ACC112 (cell line): Measurements from ENCODE around the gene ATP2B3.

ENCODE experiments used
- H2AFZ ChIP-seq: fragments of 200-600 bp; sonication (generic); one replicate; pipeline ENCODE4 v1.6.0; 2017; ENCODE audit warnings: antibody characterized with exemption, low read length; ENCODE audit not compliant: unreplicated experiment
- H3K27ac ChIP-seq: fragments of 200-600 bp; sonication (generic); 2 replicates; pipeline ENCODE4 v1.5.1; 2014; ENCODE audit warnings: low read depth, mild to moderate bottlenecking, antibody characterized with exemption, low read length, moderate library complexity
- H3K27me3 ChIP-seq: fragments of 200-600 bp; sonication (generic); 2 replicates; pipeline ENCODE4 v1.6.1; 2014; ENCODE audit warnings: mild to moderate bottlenecking, antibody characterized with exemption, low read length, moderate library complexity, mixed read lengths; ENCODE audit not compliant: insufficient read depth
- H3K36me3 ChIP-seq: fragments of 200-600 bp; sonication (generic); 2 replicates; pipeline ENCODE4 v1.6.1; 2016; ENCODE audit warnings: mild to moderate bottlenecking, antibody characterized with exemption, low read length, moderate library complexity, mixed read lengths; ENCODE audit not compliant: insufficient read depth
- H3K4me1 ChIP-seq: fragments of 200-600 bp; sonication (generic); one replicate; pipeline ENCODE4 v1.6.1; 2016; ENCODE audit warnings: low read length, mixed read lengths; ENCODE audit not compliant: insufficient read depth, unreplicated experiment, control insufficient read depth
- H3K4me3 ChIP-seq: fragments of 200-600 bp; sonication (generic); 2 replicates; pipeline ENCODE4 v1.5.1; 2014; ENCODE audit warnings: mild to moderate bottlenecking, low read depth, low read length
- H3K79me2 ChIP-seq: fragments of 200-600 bp; sonication (generic); one replicate; pipeline ENCODE4 v1.6.0; 2016; ENCODE audit warnings: low read length; ENCODE audit not compliant: control insufficient read depth, unreplicated experiment, insufficient read depth

The ATP2B3 gene

DNA sequence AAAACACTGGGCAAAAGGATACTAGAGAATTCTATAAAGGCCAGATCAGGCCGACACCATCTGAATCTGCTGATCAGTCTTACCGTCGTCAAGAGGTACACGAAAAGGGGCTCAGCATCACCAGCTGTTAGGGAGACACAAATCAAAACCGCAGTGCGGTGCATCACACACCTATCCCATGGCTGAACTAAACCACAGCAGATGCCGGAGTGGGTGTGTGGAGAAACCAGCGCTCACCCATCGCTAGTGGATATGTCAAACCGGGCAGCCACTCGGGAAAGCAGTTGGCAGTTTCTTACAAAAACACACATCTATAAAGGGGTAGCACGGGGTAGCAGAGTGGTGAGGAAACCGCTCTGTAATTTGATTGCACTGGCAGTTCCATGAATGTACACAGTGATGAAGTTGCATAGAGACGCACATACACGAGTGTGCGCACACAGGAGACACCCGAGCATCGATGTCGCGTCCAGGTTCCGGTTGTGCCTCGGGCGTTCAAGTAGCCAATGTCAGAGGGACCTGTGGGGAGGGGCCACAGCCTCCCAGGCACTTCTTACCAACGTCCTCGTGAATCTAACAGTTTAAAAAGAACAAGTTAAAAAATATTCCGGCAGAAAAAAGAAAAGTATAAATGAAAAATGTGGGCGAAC is 104.6 kb downstream of the ATP2B3 start:
- Histone ChIP-seq H2AFZ (no peak overlapping the region), H3K4me1 (no peaks in the 10 kb centered on the region), H3K36me3 (no peaks in the 10 kb centered on the region), H3K27ac (no peak overlapping the region), H3K79me2 (no peaks in the 10 kb centered on the region), H3K4me3 (no peak overlapping the region), H3K27me3 (peaks cover 32% of the 10 kb centered on the region)

DNA sequence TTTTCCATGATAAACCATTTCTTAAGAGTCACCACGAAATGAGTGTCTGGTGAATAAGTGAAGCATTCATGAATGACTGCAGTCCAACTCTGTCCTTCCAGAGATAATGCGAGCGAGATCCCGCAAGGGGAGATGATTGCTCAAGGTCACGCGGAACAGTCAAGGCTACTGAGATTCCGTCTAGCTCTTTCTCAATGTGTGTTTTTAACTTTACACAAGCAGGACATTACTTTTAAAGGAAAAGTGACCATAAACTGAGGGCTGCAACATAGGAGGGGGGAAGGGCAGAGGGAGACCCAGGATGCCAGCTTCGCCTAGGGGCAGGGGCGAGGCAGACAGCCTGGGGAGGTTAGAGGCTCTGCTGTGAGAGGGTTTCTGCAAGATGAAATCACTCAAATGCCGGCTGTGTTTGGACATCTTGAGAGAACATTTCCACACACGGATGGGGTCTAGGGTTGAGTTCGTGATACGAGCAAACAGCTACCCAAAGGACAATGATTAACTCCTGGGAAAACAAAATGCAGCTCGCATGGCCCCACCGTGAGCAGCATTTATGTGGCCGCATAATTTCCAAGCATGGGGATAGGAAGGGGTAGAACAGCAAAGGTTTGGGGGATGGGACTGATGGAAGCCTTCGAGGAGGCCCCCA is 105.3 kb downstream of the ATP2B3 start:
- Histone ChIP-seq H3K4me3 (no peak overlapping the region), H3K79me2 (no peaks in the 10 kb centered on the region), H3K27me3 (peaks cover 26% of the 10 kb centered on the region), H3K4me1 (no peaks in the 10 kb centered on the region), H2AFZ (no peak overlapping the region), H3K36me3 (no peaks in the 10 kb centered on the region), H3K27ac (no peak overlapping the region)

DNA sequence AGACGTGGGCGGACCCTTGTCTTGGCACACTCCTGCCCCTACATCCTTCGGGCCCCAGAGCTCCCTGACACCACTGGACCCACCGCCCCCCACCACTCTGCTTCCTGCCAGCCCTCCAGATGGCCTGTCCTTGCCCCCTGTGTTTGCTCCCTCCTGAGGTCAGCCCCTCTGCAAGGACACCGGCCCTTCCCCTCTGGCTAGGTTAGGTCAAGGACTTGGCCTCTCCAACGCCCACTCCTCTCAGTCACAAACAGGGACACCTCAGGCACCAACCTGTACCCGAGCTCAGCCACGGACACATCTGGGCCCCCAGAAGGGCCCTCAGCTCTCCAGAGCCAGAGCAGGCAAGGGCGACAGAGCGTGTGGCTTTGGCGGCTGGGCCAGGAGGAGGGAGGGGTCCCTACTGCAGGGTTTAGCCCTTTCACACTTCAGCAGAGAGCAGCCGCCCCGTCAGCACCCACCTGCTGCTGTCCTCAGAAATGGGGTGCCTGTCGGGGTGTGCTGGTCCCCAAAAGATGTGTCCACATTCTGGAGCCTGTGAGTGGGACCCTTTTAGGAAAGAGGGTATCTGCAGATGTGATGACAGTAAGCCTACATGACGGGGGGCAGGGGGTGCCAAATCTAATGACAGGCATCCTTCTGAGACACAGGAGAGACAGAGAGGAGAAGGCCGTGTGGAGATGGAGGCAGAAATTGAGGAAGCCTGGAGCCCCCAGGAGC is 106.0 kb downstream of the ATP2B3 start:
- Histone ChIP-seq H3K79me2 (no peaks in the 10 kb centered on the region), H3K4me1 (no peaks in the 10 kb centered on the region), H3K36me3 (no peaks in the 10 kb centered on the region), H3K4me3 (no peak overlapping the region), H2AFZ (no peak overlapping the region), H3K27ac (no peak overlapping the region), H3K27me3 (peaks cover 19% of the 10 kb centered on the region)

DNA sequence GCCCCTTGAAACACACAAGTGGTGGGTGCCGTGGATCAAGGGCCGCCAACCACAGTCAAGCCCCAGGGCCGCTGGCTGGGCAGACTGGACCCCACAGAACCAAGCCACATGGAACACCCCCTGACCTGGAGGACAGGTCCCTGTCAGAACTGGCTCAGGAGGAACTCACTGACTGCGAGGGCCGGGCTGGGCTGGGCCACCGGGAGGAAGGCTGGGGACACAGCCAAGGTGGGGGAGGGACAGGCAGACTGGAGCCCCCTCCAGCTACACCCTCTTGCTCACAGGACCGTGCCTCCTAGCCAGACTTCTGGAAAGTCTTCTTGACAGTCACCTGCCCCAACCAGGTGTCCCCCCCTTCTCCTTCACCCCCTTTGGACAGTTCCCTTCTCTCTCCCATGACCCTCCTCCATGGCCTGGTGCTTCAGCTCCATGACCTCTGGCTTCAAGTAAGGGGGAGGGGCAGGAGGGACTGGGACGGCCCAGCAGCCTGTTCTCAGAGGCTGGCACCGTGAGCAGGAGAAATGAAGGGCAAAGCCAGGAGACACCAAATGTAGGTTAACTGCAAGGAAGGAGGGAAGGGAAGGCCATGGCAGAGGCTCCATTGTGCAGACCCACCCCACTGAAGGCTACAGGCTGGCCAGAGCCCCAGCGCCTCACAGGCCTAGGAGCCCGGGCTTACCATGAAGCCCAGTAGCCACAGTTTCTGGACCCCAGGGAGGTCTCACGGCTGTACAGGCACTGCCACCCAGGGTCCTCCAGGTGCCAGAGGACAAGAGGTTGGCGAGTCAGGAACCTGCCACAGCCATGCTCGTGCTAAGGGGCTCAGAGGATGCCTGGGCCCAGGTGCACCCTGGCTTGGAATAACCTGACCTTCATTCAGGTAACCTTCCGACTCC is 107.0 kb downstream of the ATP2B3 start:
- H3K36me3 ChIP-seq = no peaks in the 10 kb centered on the region
- no peaks in the 10 kb centered on the region for H3K79me2 ChIP-seq
- no peak overlapping the region for H2AFZ ChIP-seq
- H3K27ac ChIP-seq = no peak overlapping the region
- H3K4me1 ChIP-seq = no peaks in the 10 kb centered on the region
- H3K4me3 ChIP-seq = no peak overlapping the region
- H3K27me3 ChIP-seq = peaks cover 18% of the 10 kb centered on the region; the same call in 1 of the 2 replicates

DNA sequence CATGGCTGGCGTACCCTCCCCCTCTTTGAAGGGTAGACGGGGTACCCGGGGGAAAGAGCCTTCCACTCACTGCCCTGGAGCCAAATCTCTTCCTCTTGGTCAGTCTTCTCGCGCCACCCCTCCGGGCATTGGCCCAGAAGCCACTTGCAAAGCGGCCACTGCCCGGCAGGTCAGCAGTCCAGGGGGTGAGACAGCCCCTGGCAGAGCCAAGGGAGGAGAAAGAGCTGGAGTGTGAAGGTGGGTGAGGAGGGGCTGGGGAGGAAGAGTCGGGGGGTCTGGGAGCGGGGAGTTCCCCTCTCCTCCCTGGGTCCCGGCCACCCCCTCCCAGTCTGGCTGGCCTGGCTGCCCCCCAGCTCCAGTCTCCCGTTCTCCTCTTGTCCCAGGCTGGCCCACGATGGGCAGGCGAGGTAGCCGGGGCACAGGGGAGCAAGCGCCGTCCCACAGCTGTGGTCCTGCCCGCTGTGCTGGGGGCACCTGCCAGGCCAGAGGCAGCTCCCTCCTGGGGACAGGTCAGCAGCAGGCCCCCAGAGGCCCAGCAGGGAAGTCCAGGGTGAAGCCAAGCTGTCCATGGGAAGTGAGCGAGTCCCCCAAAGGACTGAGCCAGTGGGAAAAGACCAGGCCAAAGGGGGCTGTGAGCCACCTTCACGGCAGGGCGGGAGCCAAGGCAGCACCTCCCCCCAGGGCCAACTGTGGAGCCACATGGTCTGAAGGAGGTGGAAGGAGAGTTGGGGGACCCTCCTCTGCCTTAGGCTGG is 108.0 kb downstream of the ATP2B3 start:
- Histone ChIP-seq H3K27me3 (peaks cover 18% of the 10 kb centered on the region), H3K4me1 (no peaks in the 10 kb centered on the region), H3K27ac (no peak overlapping the region), H3K4me3 (no peak overlapping the region), H3K36me3 (no peaks in the 10 kb centered on the region), H3K79me2 (no peaks in the 10 kb centered on the region), H2AFZ (no peak overlapping the region)

DNA sequence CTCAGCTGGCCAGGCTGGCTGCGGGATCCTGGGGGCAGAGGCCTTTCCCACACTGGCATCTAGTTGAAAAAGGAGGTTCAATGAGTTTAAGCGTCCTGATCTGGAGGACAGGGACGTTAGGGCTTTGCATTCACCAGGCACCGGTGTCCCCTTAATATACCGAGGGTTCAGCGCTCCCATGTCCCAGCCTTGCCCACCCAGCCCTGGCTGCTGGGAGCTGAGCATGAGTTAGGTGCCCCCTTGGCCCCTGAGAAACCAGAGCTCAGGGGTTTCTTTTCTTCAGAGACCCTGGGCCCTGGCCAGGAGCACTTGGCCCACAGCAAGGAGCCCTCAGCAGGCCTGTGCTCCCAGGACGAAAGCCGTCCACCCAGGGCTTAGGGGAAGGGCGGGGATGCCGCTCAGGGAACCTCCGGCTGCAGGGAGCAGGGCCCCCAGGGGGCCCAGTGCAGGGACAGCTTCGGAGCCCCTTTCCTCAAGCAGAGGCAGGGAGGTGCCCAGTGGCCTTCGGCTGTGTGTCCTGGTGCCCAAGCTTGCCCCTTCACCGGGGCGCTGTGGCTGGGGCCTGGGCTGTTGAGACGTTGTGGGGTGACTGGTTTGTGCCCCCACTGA is 108.7 kb downstream of the ATP2B3 start:
- peaks cover 18% of the 10 kb centered on the region for H3K27me3 ChIP-seq
- no peak overlapping the region for H2AFZ ChIP-seq
- no peaks in the 10 kb centered on the region for H3K79me2 ChIP-seq
- H3K4me3 ChIP-seq = no peak overlapping the region
- no peaks in the 10 kb centered on the region for H3K4me1 ChIP-seq
- H3K27ac ChIP-seq = no peak overlapping the region
- H3K36me3 ChIP-seq = no peaks in the 10 kb centered on the region

DNA sequence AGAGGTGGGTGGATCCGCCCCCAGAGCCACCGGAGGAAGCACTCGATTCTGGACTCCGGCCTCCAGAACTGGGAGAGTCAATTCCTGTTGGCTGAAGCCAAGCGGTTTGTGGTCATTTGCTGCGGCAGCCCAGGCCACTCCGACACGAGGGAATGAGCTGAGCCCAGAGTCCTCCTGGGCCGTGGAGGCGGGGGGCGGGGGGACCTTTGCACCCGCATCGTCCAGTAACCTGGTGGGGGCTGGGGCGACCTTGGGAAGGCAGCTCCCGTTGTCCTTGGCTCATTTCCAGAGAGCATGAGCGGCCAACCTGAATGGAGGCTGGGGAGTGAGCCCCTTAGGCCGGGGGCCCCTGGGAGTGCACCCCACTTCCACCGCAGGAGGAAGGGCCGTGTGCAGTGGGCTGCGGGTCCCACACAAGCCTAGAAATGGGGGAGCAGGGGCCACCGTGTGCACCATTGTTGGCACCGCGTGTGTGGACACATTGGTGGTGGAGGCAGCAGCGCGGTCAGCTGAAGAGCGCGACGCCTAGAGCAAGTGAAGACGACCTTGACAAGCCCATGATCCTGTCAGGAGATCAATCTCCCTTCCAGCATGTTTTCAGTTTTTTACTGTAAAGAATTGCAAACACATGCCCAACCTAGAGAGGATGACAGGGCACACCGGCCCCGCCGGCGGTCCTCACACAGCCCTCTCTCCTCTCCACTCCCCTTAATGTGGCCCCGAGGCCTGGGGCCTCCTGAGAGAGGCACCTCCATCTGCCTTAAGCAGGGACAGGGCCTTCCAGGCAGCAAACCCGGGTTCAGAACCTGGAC is 109.6 kb downstream of the ATP2B3 start:
- no peak overlapping the region for H3K27ac ChIP-seq
- no peak overlapping the region for H2AFZ ChIP-seq
- no peaks in the 10 kb centered on the region for H3K36me3 ChIP-seq
- no peaks in the 10 kb centered on the region for H3K79me2 ChIP-seq
- H3K4me3 ChIP-seq = no peak overlapping the region
- peaks cover 20% of the 10 kb centered on the region for H3K27me3 ChIP-seq
- H3K4me1 ChIP-seq = no peaks in the 10 kb centered on the region

DNA sequence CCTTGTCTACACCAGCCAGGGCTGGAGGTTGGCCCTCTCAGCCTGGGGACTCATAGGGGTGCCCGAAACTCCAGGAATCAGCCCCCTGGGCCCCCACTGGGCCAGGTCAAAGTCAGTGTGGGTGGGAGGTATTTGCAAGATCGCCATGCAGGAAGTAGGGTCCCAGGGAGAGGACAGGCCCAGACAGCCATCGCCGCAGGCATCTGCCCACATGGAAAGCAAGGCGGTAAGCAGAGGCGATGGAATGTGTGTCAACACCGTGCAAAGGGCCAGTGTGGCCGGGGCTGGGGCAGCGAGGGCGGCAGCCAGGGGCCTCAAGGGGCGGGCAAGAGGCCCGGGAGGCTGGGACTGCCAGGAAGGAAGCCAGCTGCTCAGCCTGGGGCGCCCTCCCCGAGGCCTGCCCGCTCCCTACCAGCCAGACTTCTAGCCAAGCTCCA is 110.3 kb downstream of the ATP2B3 start:
- Histone ChIP-seq H3K4me3 (no peak overlapping the region), H3K79me2 (no peaks in the 10 kb centered on the region), H2AFZ (no peak overlapping the region), H3K27ac (no peak overlapping the region), H3K27me3 (peaks cover 14% of the 10 kb centered on the region), H3K36me3 (no peaks in the 10 kb centered on the region), H3K4me1 (no peaks in the 10 kb centered on the region)

DNA sequence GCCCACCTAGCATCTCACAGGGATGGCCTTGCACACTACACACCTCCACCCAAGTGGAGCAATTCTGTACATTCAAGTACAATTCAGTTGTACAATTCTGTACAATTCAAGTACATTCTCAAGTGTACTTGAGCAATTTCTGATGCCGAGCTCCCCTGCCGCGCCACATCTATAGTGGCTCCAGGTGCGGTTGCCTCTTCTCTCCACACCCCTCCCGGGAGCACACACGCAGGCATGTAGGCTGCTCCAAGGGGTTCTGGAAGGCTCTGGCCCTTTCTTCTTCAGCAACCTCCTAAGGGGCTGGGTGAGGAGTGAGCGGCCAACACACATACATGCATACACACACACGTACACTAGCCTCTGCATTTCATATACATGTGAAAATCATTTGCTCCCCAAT is 110.7 kb downstream of the ATP2B3 start:
- peaks cover 10% of the 10 kb centered on the region for H3K27me3 ChIP-seq
- H3K4me3 ChIP-seq = no peak overlapping the region
- H3K27ac ChIP-seq = no peak overlapping the region
- H3K4me1 ChIP-seq = no peaks in the 10 kb centered on the region
- no peak overlapping the region for H2AFZ ChIP-seq
- H3K79me2 ChIP-seq = no peaks in the 10 kb centered on the region
- H3K36me3 ChIP-seq = no peaks in the 10 kb centered on the region
